HG02943 (cell line): ENCODE data around the gene GARIN5B.

Source experiments
- ATAC-seq: cut with Tn5 transposase; IDR thresholded peaks from one replicate; pipeline ENCODE4 v1.9.1; 2021; ENCODE audit warnings: mild to moderate bottlenecking, low read depth, moderate library complexity; ENCODE audit not compliant: unreplicated experiment

Gene GARIN5B

DNA sequence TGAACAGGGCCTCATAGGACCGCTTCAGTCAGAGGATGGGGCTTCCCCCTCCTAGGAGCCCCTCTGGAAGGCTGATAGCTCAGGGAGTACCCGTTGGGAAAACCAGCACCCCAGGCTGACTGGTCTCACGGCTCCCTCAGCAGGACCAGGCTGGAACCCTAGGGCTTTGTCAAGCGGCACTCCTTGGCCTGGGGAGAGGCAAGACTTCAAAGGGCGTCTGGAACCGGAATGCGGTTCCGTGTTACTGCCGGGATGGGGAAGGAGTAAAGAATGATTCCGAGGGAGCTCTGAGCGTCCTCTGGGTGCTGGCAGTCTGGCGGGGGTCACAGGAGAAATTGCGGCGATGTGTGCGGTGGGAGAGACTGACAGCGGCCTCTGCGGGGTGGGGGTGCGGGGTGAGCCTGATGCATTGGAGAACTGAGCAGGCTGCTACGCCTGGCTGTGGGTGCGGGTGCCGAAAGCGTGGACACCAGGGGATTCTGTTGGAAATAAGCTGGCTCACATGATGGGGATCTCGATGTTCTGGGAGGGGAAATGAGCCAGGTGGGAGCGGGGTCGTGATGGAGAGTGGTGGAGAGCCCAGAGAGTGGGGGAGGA, 10.4 kb downstream of the GARIN5B start:
- no peak for ATAC-seq

DNA sequence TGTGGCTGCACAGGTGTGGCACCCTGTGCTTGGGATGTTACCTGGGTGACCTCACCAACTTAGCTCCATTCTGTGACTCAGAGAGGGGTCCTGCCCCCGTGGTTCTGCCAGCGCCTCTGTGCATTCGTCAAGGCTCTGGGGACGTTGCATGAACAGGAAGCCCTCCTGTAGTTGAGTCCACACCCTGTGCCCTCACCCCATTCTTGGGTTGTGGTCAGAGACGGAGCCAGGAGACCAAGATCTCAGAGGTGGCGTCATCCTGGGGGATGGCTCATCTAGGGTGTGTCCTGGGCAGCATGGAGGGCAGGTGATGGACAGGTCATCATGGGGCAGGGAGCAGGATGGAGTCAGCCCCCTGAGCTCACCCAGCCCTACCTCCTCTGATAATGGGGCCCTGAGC, 11.0 kb downstream of the GARIN5B start:
- no peak for ATAC-seq

DNA sequence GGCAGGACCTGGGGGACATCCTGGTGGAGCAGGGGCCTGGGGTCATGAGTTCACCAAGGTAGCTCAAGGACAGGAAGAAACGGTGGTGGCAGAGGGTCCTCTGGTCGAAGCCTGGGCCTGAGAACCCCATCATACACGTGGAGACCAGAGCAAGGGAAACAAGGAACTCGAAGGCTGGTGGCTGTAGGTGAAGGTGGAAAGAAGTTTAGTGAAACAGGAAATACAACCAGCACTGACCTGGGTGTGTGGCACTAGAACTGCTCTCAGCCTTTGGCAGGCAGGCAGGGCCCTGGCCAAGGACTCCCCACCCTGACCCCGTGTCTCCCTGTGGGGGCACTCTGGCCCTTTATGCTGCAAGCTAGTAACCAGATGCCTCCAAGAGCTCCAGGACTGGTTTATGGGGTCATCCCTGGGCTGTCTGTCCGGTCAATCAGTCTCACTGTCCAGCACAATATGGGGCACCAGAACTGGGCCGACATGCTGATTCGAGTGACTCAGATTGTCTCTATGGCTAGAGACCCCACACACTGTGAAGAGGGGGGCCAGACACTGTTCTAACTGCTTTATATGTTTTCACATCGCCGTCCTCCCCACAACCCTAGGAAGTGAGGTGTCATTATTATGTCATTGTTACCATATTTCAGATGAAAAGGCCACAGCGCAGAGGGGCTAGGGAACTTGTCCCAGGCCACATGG, 12.3 kb downstream of the GARIN5B start:
- ATAC-seq = no peak

DNA sequence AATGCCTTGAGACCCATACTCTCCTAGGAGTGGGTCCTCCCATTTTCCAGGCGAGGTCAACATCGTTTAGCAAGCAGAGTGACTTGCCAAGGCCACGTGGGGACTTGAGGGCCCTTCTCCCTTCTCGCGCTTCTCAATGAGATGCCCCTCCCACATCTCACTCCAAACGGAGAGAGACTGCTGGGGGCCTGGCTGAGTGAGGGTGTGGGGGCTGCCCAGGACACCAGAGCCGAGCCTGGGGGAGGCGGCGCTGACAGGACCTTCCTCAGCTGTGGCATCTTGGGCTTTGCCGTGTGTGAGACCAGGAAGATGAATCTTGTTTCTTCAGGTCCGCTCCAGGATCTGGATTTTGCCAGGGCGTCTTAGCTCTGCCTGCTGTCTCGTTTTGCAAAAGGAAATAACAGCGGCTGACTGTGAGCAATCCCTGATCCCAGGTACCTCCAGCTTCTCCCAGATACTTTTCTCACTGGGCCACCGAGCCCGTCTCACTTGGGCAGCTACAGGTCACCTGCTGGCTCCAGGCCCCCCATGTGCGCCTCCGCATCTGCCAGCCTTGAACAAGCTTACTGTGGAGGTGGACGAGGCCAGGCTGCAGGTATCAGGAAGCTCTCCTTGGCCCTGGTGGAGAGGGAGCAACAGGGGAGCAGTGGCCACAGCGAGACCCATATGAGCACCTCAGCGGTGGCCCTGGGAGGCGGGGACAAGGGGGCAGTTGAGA, 14.6 kb downstream of the GARIN5B start:
- ATAC-seq = no peak

DNA sequence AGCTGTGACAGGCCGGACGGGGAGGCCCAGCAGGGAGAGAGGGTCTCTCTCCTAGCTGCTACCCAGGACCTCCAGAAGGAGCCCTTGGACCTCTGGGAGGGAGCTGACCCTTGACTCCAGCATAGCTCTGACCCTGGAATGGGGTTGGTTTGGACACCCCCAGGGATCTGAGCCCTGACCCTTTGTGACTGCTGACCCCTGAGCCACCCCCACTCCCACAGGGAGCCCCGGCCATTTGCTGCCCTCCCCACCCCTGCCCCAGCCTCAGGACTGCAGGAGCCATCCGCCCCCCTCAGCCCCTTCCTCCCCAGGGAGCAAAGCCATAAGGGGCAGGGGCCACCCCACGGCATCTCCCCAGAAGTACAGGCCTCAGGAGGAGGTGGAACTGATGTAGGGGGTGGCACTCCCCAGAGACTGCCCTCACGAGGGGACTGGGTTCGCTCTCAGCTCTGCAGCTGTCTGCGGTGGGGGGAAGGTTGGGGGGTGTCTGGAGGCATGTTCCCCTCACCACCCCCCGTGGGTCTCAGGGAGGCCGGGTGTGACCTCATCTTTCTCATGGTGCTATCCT, 15.5 kb downstream of the GARIN5B start:
- ATAC-seq = no peak

DNA sequence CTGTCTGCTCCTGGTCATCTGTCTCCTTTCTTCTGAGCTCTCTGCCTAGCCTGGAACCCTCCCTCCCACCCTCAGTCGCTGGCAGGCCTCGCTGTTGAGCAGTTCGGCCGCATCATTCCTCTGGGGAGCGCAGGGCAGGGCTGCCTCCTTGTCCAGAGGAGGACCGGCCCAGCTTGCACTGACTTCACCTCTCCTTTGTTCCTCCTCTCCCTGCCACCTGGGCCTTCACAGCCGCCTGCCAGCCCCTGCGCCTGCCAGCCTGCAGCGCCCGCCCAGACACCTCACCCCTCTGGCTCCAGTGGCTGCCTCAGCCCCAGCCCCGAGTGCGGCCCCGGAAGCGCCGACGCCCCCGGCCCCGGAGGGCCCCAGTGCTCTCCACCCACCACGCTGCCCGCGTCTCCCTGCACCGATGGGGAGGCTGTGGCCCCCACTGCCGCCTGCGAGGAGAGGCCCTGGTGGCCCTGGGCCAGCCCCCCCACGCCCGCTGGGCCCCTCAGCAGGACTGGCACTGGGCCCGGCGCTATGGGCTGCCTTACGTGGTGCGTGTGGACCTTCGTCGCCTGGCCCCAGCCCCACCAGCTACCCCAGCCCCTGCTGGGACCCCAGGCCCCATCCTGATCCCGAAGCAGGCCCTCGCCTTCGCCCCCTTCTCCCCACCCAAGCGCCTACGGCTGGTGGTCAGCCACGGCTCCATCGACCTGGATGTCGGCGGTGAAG, 16.2 kb downstream of the GARIN5B start:
- ATAC-seq = no peak

DNA sequence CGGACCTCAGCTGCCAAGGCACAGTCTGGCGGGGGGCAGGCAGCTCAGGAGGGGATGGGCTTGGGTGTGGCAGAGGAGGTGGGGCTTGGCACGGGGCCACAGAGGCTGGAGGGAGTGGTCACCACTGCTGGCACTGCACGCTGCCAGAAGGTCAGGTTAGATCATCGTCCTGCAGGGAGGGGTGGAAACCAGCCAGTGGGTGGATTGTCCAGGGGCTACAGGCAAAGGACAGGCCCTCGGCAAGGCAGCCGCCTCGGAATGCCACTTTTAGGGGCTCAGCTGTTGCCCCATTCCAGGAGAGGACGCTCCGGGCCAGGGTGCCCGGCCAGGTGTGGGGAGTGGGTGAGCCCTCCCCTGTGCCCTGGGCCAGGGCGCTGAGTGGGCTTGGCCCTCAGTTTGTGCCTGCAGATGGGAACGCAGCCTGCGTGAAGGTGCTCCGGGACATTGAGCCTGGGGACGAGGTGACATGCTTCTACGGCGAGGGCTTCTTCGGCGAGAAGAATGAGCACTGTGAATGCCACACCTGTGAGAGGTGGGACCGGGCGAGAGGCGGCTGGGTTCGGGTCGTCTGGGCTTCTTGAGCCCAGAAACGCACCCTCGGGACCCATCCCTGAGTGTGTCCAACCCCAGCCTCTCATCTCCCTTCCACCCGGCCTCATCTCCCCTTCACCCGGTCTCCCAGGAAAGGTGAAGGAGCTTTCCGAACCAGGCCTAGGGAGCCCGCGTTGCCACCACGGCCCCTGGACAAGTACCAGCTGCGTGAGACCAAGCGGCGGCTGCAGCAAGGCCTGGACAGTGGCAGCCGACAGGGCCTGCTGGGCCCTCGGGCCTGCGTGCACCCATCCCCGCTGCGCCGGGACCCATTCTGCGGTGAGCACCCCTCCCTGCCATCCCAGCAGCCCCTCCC, 17.0 kb downstream of the GARIN5B start:
- no peak for ATAC-seq

DNA sequence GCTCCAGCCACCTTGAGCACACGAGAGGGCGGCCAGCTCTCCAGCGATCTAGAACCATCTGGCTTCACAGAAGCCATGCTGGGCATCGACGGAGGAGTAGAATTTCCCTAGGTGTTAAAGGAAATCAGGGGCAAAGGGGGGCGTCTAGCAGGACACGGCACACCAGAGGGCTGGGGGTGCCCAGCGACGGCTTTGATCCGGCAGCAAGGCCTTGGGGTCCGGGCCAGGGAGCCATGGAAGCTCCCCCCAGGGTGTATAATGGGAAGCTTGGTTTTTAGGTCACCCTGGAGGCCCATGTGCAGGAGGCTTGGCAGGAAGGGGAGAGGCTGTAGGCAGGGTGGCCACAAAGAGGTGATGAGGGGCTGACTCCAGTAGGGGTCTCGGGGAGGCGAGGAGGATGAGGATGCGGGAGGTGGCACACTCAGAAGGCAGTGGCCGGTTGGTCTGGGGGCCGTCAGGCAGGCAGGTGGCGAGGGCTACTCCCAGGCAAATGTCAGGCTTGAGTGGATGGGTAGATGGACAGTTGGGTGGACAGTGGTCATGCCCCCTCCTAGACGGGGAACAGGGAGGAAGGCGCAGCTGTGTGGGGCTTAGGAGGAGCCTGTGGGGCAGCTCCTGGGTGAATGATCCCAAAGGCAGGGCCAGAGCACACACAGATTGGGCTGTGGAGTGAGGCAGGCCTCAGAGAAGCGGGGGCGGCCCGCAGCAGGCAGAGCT, 17.8 kb downstream of the GARIN5B start:
- ATAC-seq = no peak

DNA sequence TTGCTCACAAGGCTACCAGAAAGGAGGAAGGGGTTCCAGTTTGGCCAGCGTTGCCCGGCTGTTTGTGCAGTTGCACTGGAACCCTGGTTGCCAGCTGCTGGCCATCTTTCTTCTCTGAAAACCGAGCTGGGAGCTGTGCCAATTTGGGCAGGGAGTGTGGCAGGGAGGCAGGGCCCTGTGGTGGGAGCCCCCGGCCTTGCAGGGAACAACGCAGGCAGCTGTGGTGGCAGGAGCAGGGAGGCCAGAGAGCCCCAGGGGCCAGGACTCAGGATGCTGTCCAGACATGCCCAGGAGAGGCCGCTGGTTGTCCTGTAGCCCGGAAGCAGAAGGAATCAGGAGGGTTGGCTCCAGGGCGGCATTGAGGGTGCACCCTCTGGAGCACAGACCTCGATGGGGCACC, 18.6 kb downstream of the GARIN5B start:
- no peak for ATAC-seq

DNA sequence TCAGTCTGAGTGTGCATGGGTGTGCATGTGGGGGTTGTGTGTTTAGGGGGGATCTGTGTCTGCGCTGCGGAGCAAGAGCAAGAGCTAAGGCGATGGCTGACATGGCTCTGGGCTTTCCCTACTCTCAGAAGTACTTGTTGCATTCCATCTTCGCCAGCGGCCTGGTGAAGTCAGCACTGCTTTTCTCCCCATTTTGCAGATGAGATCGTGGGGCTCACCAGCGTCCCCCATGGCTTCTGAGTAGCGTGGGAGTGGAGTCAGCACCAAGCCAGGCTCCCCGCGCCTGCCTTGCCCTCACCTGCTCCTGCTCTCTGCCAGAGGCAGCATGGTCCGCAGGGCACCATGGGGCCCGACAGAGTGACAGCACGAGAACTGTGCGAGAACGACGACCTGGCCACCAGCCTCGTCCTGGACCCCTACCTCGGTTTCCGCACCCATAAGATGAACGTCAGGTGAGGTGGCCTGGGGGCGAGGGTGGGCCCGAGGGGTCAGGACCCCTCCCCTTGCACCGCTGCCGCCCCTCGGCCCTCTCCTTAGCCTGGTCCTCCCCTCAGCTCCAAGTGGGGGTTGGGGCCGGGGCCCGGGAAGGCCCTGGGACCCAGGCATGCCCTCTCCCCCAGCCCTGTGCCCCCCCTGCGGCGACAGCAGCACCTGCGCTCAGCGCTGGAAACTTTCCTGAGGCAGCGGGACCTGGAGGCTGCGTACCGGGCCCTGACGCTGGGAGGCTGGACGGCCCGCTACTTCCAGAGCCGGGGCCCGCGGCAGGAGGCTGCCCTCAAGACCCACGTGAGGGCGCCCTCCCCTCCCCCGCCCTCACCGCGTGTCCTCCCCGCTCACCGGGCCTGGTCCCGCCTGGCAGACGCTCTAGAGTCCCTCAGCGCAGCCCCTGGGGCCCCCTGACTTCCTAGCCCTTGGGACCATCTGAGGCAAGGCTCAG, 21.2 kb downstream of the GARIN5B start:
- no peak for ATAC-seq

DNA sequence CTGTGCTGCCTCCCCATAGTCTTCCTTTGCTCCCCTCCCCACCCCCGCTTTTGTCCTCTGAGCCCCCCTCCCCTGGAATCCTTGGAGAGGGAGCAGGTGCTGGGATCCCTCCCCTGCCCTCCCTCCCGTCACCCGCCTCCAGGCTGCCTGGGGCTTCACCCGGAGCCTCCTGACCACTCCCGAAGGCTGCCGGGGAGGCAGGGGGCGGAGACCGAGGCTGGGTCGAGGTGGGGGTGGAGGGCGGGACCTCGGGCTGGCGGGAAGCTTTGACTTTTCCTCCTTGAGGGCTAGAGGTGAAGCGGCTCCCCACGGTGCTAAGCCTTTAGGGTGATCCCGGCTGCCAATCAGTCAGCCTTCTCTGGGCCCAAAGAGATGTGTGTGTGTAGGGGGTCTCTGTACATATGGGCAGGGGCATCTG, 21.9 kb downstream of the GARIN5B start:
- ATAC-seq = no peak

DNA sequence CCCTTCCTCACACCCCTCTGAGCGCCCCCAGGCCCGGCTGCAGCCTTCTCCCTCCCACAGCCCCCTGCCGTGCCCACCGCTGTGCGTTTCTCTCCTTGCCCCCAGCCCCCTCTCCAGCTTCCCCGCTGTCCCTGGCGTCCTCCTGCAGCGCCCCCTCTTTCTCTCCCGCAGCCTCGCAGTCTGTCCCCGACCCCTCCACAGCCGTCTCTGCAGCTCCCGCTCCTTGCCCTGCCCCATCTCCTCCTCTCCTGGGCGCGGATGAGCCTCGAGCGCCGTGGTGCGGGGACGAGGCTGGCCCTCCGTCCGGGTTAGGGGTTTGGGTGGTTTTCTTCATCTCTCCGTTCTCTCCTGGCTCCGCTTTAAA, 22.3 kb downstream of the GARIN5B start:
- ATAC-seq = no peak

DNA sequence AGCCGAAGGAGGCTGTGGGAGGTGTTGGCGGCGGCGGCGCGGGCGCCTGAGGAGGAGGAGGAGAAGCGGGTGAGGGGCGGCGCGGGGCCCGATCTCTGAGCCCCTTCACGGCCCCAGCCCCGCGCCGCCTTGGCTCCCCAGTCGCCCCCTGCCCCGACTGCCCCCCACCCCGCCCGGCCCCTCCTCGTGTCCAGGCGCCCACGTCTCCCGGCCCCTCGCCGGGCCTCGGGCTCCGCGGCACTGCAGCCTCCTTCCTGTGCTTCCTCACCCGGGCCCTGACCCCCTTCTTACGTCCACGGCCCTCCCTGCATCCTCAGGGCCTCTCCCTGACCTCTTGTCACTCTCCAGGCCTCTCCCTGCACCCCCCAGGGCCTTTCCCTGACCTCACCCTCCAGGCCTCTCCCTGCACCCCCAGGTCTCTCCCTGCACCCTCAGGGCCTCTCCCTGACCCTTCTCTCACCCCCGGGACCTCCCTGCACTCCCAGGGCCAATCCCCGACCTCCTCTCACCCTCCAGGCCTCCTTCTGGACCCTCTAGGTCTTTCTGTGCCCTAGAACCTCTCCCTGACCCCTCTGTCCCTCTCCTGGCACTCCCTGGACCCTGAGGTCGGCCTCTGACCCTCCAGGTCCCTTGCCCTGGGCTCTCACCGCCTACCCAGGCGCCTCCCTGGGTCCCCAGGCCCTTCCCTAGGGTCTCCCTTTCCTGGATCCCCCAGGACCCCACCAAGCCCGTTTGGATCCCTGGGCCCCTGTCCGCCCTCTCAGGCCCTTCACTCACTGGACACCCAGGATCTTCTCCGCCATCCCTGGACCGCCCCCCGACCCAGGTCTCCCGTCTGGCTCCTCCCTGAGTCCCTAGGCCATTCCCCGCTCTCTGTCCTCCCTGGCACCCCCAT, 22.9 kb downstream of the GARIN5B start:
- ATAC-seq = no peak

DNA sequence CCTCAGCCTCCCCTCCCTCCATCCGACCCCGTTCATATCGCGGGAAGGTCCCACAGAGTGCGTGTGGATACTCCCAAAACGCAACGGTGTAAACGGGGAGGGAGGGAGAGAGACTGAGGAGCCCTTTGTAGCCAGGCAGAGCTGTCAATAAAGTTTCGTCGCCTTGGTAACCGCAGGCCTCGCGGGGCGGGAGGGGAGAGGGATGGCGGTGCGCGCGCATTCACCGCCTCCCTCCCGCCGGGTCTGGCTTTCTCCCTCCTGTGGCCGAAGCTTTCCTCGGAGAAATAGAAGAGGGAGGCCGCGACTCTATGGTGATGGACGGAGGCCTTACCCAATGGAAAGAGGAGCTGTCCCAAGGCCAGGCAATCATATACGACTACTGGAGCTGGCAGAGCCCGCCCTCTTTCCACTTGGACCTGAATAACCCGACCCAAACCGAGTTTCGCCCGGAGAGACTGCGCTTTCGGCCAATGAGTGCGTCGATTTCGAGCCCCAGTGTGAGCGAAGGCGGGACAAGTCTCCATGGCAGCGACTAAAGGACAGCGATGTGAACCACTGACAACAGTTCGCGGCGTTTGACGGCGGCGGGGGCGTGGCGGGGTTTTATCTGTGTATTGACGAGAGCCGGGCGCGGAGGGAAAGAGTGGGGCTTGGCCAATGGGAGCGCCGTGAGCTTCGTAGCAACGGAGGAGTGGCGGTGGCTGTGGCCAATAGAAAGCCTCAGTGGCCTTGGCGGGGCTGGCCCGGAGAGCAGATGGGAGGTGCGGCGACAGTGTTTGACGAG, 23.8 kb downstream of the GARIN5B start, which contains the start of gene KMT5C:
KMT5C (plus strand) TSS at position 772 of the 784 bp plus-strand sequence. CDS start 2,061 bp downstream, outside the sequence.
- ATAC-seq = peak; percentile 86

DNA sequence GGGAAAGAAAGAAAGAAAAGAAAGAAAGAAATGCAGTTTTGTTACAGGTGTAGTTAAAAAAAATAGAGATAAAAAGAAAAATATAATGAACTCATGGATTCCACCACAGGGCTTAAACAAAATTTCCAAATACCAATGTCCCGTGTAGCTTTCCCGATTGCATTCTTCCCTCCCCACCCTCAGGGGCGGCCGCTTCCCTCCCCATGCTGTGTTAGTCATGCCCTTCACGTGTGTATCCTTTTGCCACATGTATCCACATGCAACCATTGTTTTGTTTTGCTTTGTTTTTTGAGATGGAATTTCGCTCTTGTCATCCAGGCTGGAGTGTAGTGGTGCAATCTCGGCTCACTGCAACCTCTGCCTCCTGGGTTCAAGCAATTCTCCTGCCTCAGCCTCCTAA, 27.0 kb downstream of the GARIN5B start:
- no peak for ATAC-seq

DNA sequence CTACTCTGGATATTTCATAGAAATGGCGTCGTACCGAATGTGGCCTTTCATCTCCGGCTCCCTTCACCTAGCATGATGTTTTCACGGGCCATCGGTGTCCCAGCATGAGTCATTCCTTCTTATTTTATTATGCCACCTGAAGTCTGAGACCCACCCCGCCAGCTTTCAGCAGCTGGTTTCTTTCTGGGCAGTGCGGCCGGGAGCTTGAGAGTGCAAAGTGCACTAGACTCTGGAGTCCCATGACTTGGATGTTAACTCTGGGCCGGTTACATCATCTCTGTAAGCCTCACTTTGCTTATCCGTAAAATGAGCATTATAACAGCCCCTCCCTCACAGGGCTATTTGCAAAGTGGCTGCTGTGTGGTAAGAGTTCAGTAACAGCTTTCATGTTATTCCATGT, 29.2 kb downstream of the GARIN5B start:
- no peak for ATAC-seq
